Measurements from ENCODE around the gene KY.

The KY gene

DNA sequence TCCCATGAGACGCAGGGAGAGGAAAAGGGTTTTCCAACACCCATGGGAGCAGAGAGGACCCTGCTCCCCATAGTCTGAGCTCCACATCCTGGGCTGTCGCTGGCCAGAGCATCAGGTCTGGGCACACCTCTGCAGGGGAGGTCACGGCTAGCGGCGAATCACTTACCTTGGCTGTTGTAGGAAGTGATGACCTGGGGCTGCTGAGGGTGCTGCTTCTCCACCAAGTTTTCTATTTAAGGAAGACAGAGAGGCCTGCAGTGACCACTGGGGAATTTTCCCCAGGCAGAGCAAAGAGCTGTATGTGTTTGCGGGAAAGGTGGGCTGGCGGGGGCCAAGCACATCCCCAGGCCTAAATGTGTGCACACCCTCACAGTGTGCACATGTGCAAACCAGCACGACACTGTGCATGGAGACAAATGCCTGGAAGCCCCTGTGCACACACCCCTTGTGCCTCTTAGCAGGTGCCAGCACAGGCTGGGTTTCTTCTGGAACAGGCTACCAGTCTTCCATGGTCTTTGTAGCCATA is 7.6 kb downstream of the KY start:
- no peak for DNase-seq

DNA sequence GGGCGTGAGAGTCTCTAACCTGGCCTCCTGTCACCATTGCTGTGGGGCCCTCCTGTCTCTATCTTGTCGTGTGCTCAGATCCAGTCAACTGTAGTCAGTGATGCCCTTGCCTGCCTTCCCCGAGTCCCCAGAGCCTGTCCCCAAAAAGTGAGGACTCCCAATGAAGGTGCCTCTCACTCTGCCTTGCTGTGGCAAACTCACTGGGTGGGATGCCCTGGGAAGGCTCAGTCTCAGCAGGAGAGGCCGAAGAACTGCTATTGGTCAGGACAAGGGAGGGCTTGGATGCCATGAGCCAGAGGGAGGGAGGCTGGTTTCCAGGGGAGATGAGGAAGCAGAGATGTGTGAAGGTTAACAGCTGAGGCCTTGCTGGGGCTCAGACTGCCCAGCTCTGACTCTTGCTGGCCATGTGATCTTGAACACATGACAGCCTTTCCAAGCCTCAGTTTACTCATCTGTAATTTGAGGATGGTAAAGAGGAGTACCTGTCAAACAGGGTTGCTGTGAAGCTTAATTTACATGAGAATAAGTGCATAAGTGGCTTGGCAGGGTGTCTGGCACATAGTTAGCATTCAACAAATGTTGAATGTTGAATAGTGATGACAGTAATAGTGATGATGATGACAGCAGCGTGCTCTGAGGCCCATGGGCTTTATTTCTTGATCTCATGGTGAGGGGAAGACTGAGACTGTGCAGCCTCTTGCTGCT is 8.2 kb downstream of the KY start:
- DNase-seq, result no peak

DNA sequence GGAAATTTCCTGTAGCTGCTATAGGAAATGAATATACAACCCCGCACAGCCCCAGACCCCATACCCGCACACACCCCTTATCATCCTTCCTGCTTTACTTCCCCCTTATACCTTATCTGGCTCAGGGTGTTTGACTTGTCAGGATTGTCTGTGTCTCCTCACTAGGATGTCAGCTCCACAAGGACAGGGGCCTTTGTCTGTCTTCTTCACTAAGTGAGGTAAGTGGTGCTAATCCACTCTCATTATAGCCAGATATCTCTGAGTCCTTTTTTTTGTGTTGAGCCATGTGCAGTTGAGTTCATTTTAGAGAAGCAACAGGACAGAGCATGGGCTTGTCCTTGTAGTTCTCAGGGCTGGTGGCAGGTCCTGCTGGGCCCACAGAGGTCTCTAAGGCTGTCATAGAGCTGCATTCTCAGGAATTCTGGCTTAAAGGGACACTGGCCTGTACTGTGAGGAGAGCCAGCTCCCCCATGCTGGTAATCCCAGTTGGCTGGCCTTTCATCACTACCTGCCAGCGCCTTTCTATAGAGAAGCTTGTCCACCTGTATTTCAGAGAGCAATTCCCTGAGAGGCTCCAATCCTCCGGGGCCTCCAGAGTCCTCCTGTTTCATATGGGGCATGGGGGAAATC is 9.0 kb downstream of the KY start:
- DNase-seq, result no peak

DNA sequence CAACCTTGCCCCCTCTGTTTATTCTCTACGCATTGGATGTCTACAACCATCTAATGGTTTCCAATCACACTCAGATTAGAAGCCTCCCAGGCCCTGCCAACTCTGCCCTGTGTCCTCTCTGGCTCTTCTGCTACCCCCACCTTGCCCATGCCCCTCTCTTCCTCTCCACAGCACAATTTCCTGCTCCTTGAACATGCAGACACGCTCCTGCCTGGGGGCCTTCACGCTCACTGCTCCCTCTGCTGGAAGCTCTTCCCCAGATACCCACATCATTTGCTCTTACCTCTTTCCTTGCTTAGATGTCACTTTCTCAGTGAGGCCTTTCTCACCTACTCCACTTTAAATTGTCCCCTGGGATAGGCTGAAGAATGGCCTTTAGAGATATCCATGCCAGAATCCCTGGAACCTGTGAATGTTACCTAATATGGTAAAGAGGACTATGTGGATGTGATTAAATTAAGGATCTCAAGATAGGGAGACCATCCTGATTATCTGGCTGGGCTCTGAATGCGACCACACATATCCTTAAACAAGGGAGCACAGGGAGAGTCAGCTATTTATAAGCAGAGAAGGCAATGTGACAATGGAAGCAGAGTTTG is 9.9 kb downstream of the KY start:
- peak; percentile 10 for DNase-seq

DNA sequence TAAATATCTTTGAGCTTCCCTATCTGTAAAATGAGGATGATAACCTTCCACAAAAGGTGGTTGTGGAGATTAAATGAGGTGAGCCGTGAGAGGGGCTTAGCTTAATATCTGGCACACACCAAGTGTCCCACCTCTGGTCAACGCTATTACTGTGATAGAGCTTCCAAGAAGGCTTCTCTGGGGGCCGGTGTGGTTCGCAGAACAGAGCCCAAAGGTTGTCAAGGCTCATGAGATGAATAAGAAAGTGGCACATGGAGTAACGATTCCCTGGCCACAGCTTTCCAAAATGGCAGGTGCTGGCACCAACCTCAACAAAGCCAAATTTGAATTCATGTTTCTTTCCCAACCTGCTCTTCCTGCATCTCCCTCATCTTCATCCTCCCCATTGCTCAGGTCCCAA is 10.4 kb downstream of the KY start:
- no peak for DNase-seq

DNA sequence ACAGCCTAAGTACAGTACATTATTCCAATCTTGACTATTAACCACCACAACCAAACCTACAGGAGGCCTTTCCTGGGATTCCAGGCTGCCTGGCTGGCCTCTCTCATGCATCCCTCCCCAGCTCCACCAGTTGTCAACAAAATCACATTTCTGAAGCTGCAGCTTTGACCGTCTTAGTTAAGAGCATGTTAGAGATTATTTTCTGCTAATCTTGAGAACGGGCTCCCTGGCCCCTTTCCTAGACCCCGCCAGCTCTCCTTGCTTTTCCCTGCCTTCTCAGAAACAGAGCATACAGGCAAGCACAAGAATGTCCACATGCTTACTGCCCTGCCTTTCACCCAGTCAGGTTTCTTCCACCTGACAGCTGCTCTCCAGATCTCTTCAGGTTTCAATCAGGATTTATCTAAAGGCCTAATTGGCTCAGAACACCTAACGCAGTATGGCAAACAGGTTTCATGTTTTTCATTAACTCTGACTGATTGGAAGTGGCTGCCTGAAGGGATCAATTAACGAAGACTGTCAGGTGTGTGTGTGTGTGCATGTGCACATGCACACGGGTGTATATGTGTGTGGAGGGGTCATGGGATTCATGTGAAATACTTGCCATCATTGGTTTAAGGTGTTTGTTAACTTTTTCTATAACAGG is 12.3 kb downstream of the KY start:
- no peak for DNase-seq

DNA sequence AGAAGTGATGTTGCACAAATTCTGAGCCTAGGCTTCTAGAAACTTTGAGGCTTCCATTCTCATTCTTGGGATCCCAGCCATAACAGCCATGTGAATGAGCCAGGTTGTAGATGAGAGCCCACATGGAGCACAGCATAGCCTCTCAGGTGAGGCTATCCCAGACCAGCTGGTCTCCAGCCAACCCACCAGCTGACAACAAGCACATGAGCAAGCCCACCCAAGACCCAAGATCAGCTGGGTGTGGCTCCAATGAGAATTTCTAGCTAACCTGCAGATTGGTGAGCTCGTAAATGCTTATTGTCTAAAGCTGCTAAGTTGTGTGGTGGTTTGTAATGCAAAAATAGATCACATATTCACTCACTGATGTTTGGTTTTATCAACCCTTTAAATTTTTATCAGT is 14.4 kb downstream of the KY start:
- DNase-seq, result no peak

DNA sequence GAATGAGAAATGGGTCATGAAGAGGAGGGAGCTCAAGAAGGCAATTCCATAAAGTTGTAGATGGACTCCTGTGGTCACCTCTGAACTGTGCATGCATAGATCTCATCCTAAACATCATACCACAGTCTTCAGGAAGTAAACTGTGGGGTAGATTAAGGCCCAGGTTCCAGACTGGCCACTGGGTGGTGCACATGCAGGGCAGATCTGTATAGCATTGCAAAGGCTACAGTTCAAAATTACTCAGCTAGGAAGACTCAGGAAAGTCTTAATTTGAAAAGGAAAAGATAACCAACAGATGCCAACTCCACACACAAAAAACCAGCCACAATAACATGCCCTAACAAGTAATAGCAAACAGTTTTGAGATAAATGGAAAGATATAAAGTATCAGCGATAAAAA is 20.3 kb downstream of the KY start:
- no peak for DNase-seq

DNA sequence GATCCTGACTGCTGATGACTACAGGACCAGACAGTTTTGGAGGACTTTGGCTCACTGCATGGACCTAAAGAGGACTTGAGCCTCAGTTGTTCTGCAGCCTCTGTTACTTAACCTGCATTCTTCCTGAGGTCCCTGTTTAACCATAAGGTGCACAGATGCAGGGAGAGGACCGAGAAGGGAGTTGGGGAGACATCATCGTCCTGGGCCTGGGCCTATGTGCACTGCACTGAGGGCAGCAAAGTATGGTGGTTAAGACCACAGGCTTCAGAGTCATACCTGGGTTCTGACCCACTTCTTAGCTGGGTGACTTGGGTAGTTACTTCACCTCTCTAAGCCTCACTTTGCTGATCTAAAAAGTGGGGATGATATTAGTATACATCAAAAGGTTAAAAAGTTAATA is 21.9 kb downstream of the KY start:
- no peak for DNase-seq

DNA sequence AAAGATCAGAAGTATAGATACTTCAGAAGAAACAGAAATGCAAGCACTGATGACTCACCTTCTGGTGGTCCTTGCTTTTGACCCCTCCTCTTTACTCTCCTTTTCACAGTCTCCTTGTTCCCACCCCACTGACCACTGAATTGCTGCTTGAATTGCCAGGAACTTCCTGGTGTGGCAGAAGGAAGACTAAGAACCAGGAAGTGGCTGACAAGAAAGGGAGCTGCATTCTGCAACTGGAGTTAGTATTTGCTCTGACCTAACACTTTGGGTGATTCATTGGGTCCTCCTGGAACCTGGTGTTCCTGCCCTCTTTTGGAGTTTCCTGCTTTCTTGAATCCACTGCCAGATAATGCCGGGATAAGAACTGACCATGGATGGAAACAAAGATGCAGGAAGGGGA is 23.0 kb downstream of the KY start:
- no peak for DNase-seq

DNA sequence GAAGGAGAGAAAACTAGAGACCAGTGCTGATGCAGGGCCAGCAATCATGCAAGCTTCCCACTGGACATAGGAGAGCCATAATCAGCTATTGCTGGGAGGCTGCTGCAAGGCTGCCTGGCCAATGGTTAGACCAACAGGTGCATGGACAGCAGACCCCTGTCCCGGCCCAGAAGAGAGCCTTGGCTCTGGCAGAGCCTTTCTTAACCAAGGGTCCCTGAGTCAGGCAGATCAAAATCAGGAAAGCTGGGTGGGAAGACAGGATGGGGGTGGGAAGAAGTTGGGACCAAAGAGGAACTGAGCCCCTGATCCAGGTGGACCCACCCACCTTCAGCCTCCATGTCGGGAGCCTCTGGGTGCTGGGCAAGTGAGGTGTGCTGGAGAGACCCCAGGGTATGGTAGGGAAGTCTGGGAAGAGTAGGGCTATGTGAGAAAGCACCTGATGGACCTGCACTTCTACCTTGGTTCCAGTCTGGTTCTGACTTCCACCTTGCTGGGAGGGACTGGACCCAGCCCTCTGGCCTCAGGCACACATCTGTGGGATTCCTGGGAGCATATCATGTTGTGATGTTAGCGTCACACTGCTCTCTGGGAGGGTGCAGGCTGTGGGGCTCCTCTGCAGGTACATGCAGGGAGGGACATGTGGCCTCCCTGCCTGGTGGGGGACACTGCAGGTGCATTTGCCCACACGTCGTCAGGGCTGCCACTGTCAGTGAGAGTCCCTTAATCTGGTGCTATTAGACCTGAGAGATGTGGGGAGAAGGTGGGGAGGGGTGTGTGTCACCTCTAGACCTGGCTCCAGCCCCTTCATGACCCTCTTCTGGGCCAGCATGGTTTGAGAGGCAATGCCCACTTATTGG is 24.7 kb downstream of the KY start:
- no peak for DNase-seq

DNA sequence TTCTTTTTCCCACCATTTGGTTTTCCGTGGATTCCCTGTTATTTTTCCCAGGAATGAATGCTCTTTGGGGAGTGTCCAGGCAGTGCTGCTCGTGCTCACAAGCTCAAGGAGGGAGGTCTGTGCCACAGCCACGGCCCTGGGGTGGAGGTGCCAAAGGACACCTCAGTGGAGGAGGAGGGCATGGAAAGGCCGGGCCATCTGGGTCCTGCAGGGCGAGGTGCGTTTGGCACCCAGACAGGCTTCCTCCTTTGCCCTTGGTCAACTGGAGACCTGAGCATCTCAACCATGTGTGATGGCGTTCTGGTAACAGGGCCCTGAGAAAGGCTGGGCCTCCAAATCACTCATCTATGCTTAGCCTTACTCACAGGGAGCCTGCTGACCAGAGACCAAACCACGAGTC is 25.4 kb downstream of the KY start:
- DNase-seq, result no peak

DNA sequence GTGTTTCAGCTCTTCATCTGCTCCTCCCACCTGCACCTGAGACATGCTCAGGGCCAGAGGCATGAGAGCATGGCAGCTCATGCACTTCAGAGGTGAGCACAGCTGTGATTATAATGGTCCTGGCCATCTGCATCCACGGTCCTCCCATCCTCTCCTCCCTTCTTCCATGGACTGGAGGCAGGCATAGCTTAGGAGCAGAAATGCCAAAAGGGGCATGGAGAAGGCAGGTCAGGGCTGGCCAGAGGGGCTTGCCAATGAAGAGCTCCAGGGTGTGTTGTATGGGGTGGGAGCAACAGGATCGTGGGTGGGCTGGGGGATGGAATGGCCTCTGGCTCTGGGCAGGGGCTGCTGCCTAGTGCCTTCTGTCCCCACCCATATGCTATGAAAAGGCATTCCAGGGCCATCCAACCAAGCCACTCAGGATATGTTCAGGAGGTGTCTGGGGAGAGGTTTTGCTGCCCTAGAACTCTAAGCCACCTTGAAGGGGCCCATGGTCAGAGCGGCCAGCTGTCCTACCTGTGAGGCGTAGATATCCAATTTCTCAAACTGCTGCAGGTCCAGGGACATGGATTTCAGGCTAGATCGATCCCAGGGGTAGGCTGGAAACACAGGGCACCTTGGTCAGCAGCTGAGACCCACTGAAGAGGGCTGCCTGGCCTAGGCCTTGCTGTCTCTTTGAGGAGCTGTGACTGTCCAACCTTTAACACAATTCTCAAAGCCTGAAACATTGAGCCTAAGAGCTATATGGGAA is 26.1 kb downstream of the KY start:
- no peak for DNase-seq

DNA sequence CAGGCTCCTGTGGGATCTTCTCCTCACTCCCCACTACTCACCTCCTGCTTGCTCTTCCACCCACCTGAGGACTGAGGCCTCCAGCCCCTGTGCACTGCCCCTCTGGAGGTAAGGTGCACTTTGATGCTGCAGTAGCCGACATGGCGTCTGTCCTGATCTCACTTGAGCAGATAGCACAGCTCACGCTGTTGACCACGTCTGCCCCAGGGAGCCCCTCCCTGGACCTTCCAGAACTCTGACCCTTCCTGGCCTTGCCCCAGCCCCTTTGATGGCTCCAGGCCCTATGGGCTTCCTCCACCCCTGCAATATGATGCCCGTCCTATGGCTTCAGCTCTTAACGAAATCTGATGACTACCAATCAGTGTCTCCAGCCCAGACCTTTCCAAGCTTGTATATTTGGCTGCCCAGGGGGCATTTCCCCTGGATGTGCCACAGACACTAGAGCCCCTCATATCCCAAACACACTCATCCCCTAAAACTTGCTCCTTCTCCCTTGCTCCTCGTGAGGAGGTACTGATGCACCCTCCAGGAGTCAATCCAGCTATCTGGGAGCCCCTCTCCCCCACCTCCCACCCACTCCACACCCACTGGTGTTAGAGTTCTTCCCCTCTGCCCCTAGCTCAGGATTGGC is 27.1 kb downstream of the KY start:
- DNase-seq, result no peak

DNA sequence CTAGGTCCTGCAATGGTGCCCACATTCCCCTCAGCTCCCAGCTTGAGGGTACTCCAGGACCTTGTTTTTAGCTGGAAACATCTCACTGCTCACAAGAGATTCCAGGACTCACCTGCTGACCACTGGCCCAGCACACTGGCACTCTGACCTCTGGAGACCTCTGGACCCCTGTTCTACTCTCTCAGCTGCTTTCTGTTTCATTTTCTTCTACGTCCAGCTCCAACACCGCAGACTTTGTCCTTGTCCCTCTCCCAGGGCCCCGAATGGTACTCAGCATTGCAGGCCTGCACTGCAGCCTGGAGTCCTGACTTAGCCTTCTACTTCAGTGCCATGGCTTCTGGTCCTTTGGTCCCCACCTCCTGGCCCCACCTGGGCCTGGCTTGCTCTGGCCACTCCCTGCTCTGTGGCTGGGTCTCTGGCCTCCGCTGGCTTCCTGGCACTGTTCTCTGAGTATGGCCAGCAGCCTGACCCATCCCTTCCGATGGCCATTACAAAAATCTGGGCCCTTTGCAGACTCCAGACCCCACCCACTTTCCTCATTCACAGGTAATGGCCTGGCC is 27.9 kb downstream of the KY start:
- DNase-seq, result no peak

DNA sequence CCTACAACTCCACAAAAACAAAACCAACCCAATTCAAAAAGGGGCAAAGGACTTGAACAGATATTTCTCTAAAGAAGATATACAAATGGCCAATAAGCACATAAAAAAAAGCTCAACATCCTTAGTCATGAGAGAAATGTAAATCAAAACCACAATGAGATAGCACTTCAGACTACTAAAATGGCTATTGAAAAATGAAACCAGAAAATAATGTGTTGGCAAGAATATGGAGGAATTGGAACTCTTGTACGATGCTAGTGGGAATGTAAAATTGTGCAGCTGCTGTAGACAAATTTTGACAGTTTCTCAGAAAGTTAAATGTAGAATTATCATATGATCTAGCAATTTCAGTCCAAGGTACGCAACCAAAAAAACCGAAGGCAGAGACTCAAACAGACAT is 29.0 kb downstream of the KY start:
- DNase-seq, result no peak

DNA sequence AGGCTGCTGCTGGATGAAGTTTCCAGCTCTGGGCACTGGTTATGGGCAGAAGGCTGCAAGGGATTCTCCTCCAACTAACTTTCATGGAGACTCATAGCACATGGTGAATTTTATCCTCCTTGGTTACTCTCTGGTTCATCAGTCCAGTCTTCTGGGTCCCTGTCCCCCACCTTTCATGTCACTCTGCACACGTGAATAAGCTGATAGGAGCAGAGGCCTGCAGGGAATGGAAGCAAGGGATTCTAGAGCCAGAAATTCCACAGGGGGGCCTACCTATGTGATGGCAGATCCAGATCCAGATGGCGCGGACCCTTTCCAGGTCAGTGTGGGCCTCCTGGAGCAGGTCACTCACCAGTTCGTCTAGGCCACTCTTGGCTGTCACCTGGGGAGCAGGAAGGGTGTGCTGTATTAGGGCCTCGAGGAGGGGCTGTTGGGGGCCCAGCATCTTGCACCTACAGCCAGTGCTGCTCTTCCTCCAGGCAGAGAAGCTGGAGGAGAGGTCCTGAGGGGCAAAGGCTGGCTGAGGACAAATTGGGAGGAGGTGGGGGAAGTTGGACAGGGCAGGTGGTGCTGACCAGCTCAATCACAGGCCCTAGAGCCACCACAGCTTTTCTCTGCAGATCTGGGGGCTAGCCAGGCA is 30.2 kb downstream of the KY start:
- no peak for DNase-seq

DNA sequence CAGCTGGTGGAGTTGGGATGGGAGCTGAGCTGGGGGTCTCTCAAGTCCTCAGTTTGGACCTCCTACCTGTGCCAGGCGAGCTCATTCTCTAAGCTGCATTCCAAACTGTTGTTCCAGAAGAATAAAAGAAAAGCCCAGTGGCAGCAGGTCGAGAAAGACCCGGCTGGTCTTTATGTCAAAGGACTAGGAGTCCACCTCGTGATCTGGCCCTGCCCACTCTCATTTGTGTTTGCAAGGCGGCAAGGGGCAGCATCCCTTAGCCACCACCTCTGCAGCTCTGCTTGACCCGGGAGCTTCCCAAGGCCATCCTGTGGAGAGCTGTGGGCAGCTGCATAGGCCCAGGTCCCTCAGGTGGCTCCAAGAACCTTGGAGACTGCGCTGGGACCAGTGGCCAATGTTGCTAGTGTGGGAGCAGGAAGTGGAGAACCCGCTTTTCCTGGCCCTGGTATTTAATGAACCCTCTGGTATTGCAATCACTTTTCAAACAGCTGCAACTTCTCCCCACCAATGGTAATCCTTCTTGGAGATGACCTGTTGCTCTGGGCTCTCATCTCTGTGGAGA is 30.9 kb downstream of the KY start:
- no peak for DNase-seq

DNA sequence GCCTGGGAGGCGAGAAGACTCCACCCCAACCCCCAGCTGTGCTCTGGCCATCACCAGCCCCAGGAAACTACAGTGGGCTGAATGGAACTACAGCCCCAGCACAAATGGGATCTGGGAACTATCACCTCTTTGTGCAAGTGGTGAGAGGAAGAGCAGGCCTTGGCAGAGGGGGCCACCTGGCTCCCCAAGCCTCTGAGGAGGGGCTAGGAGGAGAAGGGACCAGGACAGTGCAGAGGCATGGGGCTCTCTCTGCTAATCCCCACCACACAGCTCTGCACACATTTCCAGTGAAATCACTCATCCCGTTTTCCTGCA is 31.6 kb downstream of the KY start:
- DNase-seq, result no peak

DNA sequence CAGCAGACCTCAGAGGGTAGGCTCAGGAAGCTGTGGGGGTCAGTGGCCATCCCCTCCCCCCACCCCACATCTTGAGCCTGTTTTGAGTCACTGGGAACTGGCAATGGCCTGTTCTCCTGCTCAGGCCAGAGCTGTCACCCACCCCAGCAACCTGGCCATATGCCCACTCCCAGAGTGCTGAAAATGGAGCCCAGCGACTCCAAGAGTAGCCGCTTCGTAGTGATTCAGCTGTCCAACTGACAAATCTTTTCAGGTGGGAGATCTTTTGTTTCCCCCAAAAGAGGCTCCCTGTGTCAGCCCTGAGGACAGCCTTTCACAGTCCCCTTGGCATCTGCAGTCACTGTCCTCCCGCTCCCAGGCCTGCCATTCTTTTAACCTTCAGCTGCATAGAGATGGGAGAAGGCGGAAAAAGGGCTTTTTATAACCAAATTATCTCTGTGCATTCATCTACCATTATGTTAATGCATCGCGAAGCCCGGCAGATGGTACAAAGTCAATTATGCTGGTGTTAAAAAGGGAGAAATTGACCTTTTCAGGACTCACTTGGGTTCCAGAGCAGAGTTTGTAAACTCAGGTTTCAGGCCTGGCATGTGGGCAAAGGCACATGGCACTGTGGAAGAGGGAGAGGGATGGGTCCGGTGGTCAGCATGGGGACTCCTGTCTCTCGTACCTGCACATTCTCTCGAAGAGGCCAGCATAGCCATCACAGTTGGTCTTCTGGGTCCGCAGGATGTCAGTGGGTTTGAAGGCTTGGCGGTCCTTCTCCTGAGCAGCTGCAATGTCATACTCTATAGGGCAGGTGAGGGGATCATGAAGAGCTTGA is 32.1 kb downstream of the KY start:
- DNase-seq, result no peak

All from activated CD4-positive, alpha-beta T cell treated with anti-CD3 and anti-CD28 coated beads, Interleukin-2, amount 50 U/mL, for 16 hours (primary cell).